Activated B cell treated with CpG ODN at 0.5 μM for 24 hours (primary cell): Measurements from ENCODE around the gene RCE1. TPM values are rescaled to one million over a fixed set of nuclear protein-coding genes. Genes with fewer than 3 reads are reported as not detected.

ENCODE experiments used
- ATAC-seq: fragments of 200-7000 bp; cut with Tn5 transposase; one replicate; pipeline ENCODE4 v1.10.0; 2021; ENCODE audit warnings: low read depth, mild to moderate bottlenecking, moderate library complexity
- CTCF ChIA-PET: fragments of 350-600 bp; sonication (Branson Sonifier 250); formaldehyde crosslinking; loops from one replicate; lab custom pipeline; 2021; ENCODE audit warnings: antibody characterized with exemption; lab: Charles Lee
- POLR2A ChIA-PET: fragments of 350-600 bp; sonication (Branson Sonifier 250); formaldehyde crosslinking; loops from one replicate; lab custom pipeline; 2021; ENCODE audit warnings: antibody characterized with exemption; lab: Charles Lee
- DNase-seq: peaks from one replicate; pipeline ENCODE4 v3.0.0; 2022
- H3K27ac Mint-ChIP-seq: one replicate; pipeline ENCODE4 v1.8.0; 2020; ENCODE audit warnings: mixed read lengths
- H3K27me3 Mint-ChIP-seq: one replicate; pipeline ENCODE4 v1.8.0; 2021; ENCODE audit warnings: mixed read lengths
- H3K36me3 Mint-ChIP-seq: one replicate; pipeline ENCODE4 v1.8.0; 2021; ENCODE audit warnings: low read depth, mixed read lengths
- H3K4me1 Mint-ChIP-seq: one replicate; pipeline ENCODE4 v1.8.0; 2021; ENCODE audit warnings: mixed read lengths
- H3K4me3 Mint-ChIP-seq: one replicate; pipeline ENCODE4 v1.8.0; 2020; ENCODE audit warnings: mild to moderate bottlenecking, mixed read lengths
- H3K9me3 Mint-ChIP-seq: one replicate; pipeline ENCODE4 v1.8.0; 2020; ENCODE audit warnings: mixed read lengths
- CTCF ChIP-seq: fragments of 200-600 bp; IDR thresholded peaks from one replicate; pipeline ENCODE4 v1.8.0; 2022; ENCODE audit warnings: antibody characterized with exemption, mild to moderate bottlenecking
- intact Hi-C: fragments of 100-400 bp; cut with micrococcal nuclease; formaldehyde crosslinking; loops from one replicate; pipeline ENCODE4 v1.15.1; 2024
- total RNA-seq: library from RNA; stranded (reverse); gene quantifications from 2 replicates; pipeline ENCODE4 v1.2.3, GENCODE V29; 2022

Gene RCE1
- total RNA-seq, 1 donor from 2014 or later, result 21.4 TPM

GRCh38 chr11:66887526-66887925, 44.3 kb downstream of the RCE1 start:
- H3K4me1 Mint-ChIP-seq, result peaks cover 3% of the 10 kb centered on the region
- H3K27ac Mint-ChIP-seq, result no peak overlapping the region
- no peak for TF ChIP-seq CTCF
- DNase-seq (no peak), ATAC-seq (no peak)
- ChIA-PET CTCF (no interaction called here), POLR2A (no interaction called here)
- peaks cover 8% of the 10 kb centered on the region for H3K27me3 Mint-ChIP-seq
- no peak overlapping the region for H3K4me3 Mint-ChIP-seq
- H3K9me3 Mint-ChIP-seq, result no peaks in the 10 kb centered on the region
- intact Hi-C loops, result no loop called here
- no peaks in the 10 kb centered on the region for H3K36me3 Mint-ChIP-seq

- CTCF ChIA-PET, result no interaction called here
- Mint-ChIP-seq H3K9me3 (no peaks in the 10 kb centered on the region), H3K27ac (no peak overlapping the region), H3K4me3 (no peak overlapping the region), H3K27me3 (peaks cover 10% of the 10 kb centered on the region), H3K36me3 (no peaks in the 10 kb centered on the region), H3K4me1 (peaks cover 3% of the 10 kb centered on the region)
- DNase-seq (no peak), ATAC-seq (no peak)
- no peak for TF ChIP-seq CTCF
- intact Hi-C loops, result no loop called here
- POLR2A ChIA-PET, result no interaction called here
Measured at GRCh38 chr11:66888282-66888681, 45.0 kb downstream of the RCE1 start.

- H3K4me1 Mint-ChIP-seq, result peaks cover 3% of the 10 kb centered on the region
- no peak overlapping the region for H3K27ac Mint-ChIP-seq
- H3K36me3 Mint-ChIP-seq, result no peaks in the 10 kb centered on the region
- no peak for DNase-seq
- intact Hi-C loops, result no loop called here
- no peak for TF ChIP-seq CTCF
- CTCF ChIA-PET, result no interaction called here
- H3K27me3 Mint-ChIP-seq, result peaks cover 16% of the 10 kb centered on the region
- no peak for ATAC-seq
- POLR2A ChIA-PET, result no interaction called here
- no peaks in the 10 kb centered on the region for H3K9me3 Mint-ChIP-seq
- H3K4me3 Mint-ChIP-seq, result no peak overlapping the region
Measured at GRCh38 chr11:66889960-66890359, 46.7 kb downstream of the RCE1 start.

DNA sequence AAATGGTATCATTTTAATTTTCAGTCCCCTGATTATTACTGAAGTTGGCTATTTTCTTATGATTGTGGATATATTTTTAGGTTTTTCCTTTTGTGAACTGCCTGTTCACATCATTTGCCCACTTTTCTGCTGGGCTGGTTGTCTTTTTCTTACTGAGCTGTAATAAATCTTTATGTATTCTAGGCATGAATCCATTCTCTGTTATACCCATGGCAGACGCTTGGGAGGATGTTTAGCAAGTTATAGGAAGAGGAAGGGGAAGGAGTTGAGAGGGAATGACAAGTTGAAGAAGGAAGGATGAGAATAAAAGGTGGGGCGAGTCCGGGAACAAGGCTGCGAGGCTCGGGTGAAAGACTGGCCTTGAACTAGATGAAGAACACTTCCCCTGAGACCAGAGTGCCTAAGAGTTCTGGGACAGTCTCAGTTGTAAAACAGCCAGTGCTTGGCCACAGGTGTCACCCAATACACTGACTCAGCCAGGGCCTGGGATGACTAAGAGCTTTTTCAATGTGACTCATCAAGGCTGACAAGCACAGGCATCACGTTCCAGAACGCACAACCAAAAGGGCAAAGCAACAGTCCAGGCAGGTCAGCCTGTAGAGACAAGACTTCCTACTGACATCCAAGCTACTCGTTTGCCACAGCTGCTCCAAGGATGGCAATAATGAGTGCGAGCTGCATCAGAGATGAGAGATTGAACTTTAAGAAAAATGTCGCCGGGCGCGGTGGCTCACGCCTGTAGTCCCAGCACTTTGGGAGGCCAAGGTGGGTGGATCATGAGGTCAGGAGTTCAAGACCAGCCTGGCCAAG, 48.8 kb downstream of the RCE1 start:
- peaks cover 16% of the 10 kb centered on the region for H3K27me3 Mint-ChIP-seq
- DNase-seq (no peak), ATAC-seq (peak; percentile 62)
- peaks cover 3% of the 10 kb centered on the region for H3K4me1 Mint-ChIP-seq
- no peaks in the 10 kb centered on the region for H3K36me3 Mint-ChIP-seq
- intact Hi-C loops, result no loop called here
- H3K27ac Mint-ChIP-seq, result no peak overlapping the region
- POLR2A ChIA-PET, result no interaction called here
- CTCF ChIA-PET, result no interaction called here
- H3K9me3 Mint-ChIP-seq, result no peaks in the 10 kb centered on the region
- no peak for TF ChIP-seq CTCF
- H3K4me3 Mint-ChIP-seq, result no peak overlapping the region

GRCh38 chr11:66892911-66893310, 49.7 kb downstream of the RCE1 start:
- Mint-ChIP-seq H3K36me3 (no peaks in the 10 kb centered on the region), H3K27me3 (peaks cover 16% of the 10 kb centered on the region), H3K27ac (no peak overlapping the region), H3K4me3 (no peak overlapping the region), H3K4me1 (peaks cover 3% of the 10 kb centered on the region), H3K9me3 (no peaks in the 10 kb centered on the region)
- no peak for ATAC-seq
- intact Hi-C loops, result no loop called here
- no peak for TF ChIP-seq CTCF
- ChIA-PET POLR2A (no interaction called here), CTCF (no interaction called here)
- DNase-seq, result no peak
